K562 (cell line): ENCODE data around the gene RCC1. TPM values are rescaled to one million over a fixed set of nuclear protein-coding genes. Genes with fewer than 3 reads are reported as not detected.

ENCODE experiments used
- ARNT ChIP-seq, 2 experiments: fragments of 450-650 bp; IDR thresholded peaks; 2 replicates each; pipeline ENCODE4 v1.6.1; 2016; ENCODE audit warnings: mild to moderate bottlenecking in 1 of 2
- ATF7 ChIP-seq: fragments of 450-650 bp; IDR thresholded peaks from 2 replicates; pipeline ENCODE4 v1.7.1; 2014; ENCODE audit warnings: mild to moderate bottlenecking, moderate library complexity
- CBX1 ChIP-seq: sonication (generic); IDR thresholded peaks from 2 replicates; pipeline ENCODE4 v1.6.1; 2016; ENCODE audit warnings: antibody characterized with exemption, low read depth, mild to moderate bottlenecking
- CHCHD3 ChIP-seq: fragments of 250-450 bp; sonication (Bioruptor Pico); IDR thresholded peaks from 2 replicates; pipeline ENCODE4 v2.1.2; 2022; ENCODE audit warnings: mild to moderate bottlenecking
- ELF1 ChIP-seq: fragments of 200-800 bp; sonication (Bioruptor generic); IDR thresholded peaks from 2 replicates; pipeline ENCODE4 v1.6.1; 2016; ENCODE audit warnings: missing genetic modification characterization, missing compliant biosample characterization
- FOXA3 ChIP-seq, 2 experiments: fragments of 450-650 bp in 1 of 2; sonication (generic) in 1 of 2; formaldehyde crosslinking; IDR thresholded peaks in 1 of 2; conservative IDR thresholded peaks in 1 of 2; 2 replicates each; pipeline versions ENCODE4 v1.4.0 to v1.8.0; 2020 to 2022; ENCODE audit warnings: mild to moderate bottlenecking in 2 of 2, missing genetic modification reagents in 1 of 2
- FOXM1 ChIP-seq, 2 experiments: fragments of 450-650 bp in 1 of 2; sonication (generic) in 1 of 2; formaldehyde crosslinking in 1 of 2; IDR thresholded peaks; 2 replicates each; pipeline versions ENCODE4 v1.6.1 to v1.9.0; 2017 to 2022; ENCODE audit warnings: low read depth in 2 of 2, mild to moderate bottlenecking in 2 of 2, missing genetic modification reagents in 1 of 2, moderate library complexity in 1 of 2
- HDAC1 ChIP-seq, 2 experiments: fragments of 450-650 bp; IDR thresholded peaks; 2 replicates each; pipeline ENCODE4 v1.6.1; 2016 to 2017; ENCODE audit warnings: inconsistent platforms in 1 of 2, mild to moderate bottlenecking in 1 of 2, moderate library complexity in 1 of 2
- HDAC3 ChIP-seq: fragments of 450-650 bp; IDR thresholded peaks from 2 replicates; pipeline ENCODE4 v1.6.1; 2018; ENCODE audit warnings: borderline replicate concordance, mild to moderate bottlenecking, moderate library complexity; ENCODE audit not compliant: partially characterized antibody
- HMG20B ChIP-seq: fragments of 250-450 bp; sonication (Bioruptor Pico); IDR thresholded peaks from 2 replicates; pipeline ENCODE4 v1.5.0; 2021; ENCODE audit warnings: mild to moderate bottlenecking
- PRDM10 ChIP-seq: fragments of 450-650 bp; IDR thresholded peaks from 2 replicates; pipeline ENCODE4 v1.6.1; 2018; ENCODE audit not compliant: partially characterized antibody
- SAFB ChIP-seq: fragments of 200-400 bp; formaldehyde crosslinking; IDR thresholded peaks from 2 replicates; pipeline ENCODE4 v1.6.1; 2017; ENCODE audit warnings: low read depth, low read length, borderline replicate concordance
- SIRT6 ChIP-seq: IDR thresholded peaks from one replicate; pipeline ENCODE4 v1.6.1; 2012; ENCODE audit warnings: low read depth, mild to moderate bottlenecking, control low read depth, inconsistent platforms, low read length, moderate library complexity
- SMARCA5 ChIP-seq: fragments of 450-650 bp; IDR thresholded peaks from 2 replicates; pipeline ENCODE4 v1.6.1; 2016
- ZBTB7A ChIP-seq: IDR thresholded peaks from 2 replicates; pipeline ENCODE4 v1.6.1; 2011; ENCODE audit warnings: low read depth, mild to moderate bottlenecking, low read length, moderate library complexity, borderline replicate concordance; ENCODE audit not compliant: control insufficient read depth
- ZNF311 ChIP-seq: fragments of 250-450 bp; sonication (Bioruptor Pico); IDR thresholded peaks from 2 replicates; pipeline ENCODE4 v1.4.0; 2020; ENCODE audit warnings: mild to moderate bottlenecking, moderate library complexity
- ZNF77 ChIP-seq: fragments of 250-450 bp; sonication (Bioruptor Pico); IDR thresholded peaks from 2 replicates; pipeline ENCODE4 v1.5.0; 2020
- polyA plus RNA-seq, 8 experiments: library from polyadenylated mRNA; depleted of rRNA in 4 of 8; stranded (reverse) in 5 of 8; unstranded in 3 of 8; fragments of >200 nt; fragmentation: Nextera tagmentation in 2 of 8; fragmentation: Illumina TruSeq in 1 of 8; extraction: Ambion mirVana in 2 of 8; extraction: Trizol in 1 of 8; gene quantifications; 2 replicates each; pipeline versions ENCODE4 v1.2.1 to v1.2.3, GENCODE V29; 2011 to 2014; ENCODE audit warnings: inconsistent platforms in 1 of 8, missing spikeins in 1 of 8
- total RNA-seq, 7 experiments: library from RNA; depleted of rRNA in 6 of 7; stranded (reverse); fragments of >200 nt in 6 of 7; fragmentation: Illumina TruSeq in 2 of 7; extraction: Trizol in 2 of 7; gene quantifications; 2 replicates each; pipeline versions ENCODE4 v1.2.1 to v1.2.3, GENCODE V29; 2011 to 2021; ENCODE audit warnings: low replicate concordance in 1 of 7
- TF ChIP-seq, protein P1 (sequence below), 3 experiments: fragments of 200-800 bp in 1 of 3; fragments of 250-450 bp in 1 of 3; fragments of 450-650 bp in 1 of 3; sonication (Bioruptor Pico) in 1 of 3; sonication (Bioruptor generic) in 1 of 3; formaldehyde crosslinking in 1 of 3; IDR thresholded peaks; 2 replicates each; pipeline versions ENCODE4 v1.6.1 to v1.8.0; 2016 to 2022; ENCODE audit warnings: mild to moderate bottlenecking in 2 of 3, missing genetic modification characterization in 2 of 3, missing compliant biosample characterization in 1 of 3, moderate library complexity in 1 of 3
- TF ChIP-seq, protein P2 (sequence below): sonication (generic); IDR thresholded peaks from 2 replicates; pipeline ENCODE4 v1.6.1; 2016

RCC1 gene
- total and polyA plus RNA-seq, 9 of the 15 experiments (the other 6 are each of a cell fraction or from before 2014, with no cell fraction given) = 16.4 to 202 (median 107) TPM

DNA sequence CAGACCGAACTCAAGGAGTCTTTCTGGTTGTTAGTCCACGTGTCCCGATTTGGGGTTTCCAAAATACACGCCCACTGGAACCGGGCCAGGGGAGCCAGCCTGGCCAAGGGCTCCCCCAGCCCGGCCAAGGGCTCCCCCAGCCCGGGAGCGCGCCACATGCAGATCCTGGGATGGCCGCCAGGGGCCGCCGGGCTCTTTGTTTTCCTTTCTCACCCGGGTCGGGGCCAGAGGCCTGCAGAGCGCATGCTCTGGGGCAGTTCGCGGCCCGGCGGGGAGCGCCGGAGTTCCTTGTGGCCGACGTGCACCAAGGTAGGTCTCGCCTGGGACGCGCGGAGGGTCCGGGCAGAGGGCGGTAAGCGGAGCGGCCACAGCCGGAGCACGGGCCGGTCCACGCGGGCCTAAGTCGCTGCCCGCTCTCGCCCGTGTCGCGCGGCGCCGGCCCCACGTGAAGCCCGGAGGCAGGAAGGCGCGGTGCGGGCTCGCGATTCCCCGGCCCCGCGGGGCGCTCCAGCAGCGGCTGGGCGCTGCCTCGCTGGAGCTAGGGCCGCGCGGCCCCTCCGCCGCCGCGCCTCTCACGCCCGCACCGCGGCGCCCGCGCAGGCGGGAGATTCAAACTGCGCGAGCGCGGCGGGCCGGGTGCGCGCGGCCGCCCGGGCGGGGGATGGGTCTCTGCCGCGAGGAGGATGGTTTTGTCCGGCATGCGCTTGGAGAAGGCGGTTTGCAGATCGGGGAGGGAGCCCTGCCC is 12.3 kb downstream of the RCC1 start (continued):
- TF ChIP-seq, protein P1, sequence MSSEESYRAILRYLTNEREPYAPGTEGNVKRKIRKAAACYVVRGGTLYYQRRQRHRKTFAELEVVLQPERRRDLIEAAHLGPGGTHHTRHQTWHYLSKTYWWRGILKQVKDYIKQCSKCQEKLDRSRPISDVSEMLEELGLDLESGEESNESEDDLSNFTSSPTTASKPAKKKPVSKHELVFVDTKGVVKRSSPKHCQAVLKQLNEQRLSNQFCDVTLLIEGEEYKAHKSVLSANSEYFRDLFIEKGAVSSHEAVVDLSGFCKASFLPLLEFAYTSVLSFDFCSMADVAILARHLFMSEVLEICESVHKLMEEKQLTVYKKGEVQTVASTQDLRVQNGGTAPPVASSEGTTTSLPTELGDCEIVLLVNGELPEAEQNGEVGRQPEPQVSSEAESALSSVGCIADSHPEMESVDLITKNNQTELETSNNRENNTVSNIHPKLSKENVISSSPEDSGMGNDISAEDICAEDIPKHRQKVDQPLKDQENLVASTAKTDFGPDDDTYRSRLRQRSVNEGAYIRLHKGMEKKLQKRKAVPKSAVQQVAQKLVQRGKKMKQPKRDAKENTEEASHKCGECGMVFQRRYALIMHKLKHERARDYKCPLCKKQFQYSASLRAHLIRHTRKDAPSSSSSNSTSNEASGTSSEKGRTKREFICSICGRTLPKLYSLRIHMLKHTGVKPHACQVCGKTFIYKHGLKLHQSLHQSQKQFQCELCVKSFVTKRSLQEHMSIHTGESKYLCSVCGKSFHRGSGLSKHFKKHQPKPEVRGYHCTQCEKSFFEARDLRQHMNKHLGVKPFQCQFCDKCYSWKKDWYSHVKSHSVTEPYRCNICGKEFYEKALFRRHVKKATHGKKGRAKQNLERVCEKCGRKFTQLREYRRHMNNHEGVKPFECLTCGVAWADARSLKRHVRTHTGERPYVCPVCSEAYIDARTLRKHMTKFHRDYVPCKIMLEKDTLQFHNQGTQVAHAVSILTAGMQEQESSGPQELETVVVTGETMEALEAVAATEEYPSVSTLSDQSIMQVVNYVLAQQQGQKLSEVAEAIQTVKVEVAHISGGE (CRISPR knock-in tag; IDR thresholded peaks at IDR 0.05) = peak in 2 of 3 experiments; percentile 55 to 73; a peak in 3 of 6 replicates
- TF ChIP-seq HDAC1 (IDR thresholded peaks at IDR 0.05) = no peak
- TF ChIP-seq PRDM10 = peak; percentile 64
- TF ChIP-seq, protein P2, sequence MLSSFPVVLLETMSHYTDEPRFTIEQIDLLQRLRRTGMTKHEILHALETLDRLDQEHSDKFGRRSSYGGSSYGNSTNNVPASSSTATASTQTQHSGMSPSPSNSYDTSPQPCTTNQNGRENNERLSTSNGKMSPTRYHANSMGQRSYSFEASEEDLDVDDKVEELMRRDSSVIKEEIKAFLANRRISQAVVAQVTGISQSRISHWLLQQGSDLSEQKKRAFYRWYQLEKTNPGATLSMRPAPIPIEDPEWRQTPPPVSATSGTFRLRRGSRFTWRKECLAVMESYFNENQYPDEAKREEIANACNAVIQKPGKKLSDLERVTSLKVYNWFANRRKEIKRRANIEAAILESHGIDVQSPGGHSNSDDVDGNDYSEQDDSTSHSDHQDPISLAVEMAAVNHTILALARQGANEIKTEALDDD = no peak
- no peak for TF ChIP-seq HDAC3
- no peak for TF ChIP-seq SIRT6
- TF ChIP-seq ZNF77 (CRISPR knock-in tag) = no peak; the same call in 1 of the 2 replicates
- peak; percentile 48; the same call in 1 of the 2 replicates for TF ChIP-seq CHCHD3
- TF ChIP-seq ZNF311 = no peak
- TF ChIP-seq ZBTB7A = peak; percentile 59; the same call in 1 of the 2 replicates
- peak; percentile 89 for TF ChIP-seq SAFB
- no peak for TF ChIP-seq SMARCA5
- peak; percentile 87 for TF ChIP-seq CBX1
- TF ChIP-seq ELF1 (tag) = 0 out of 2 replicates have a peak, but pooled peaks have one; percentile 7
- TF ChIP-seq ATF7 = peak; percentile 76
- no peak for TF ChIP-seq HMG20B (CRISPR knock-in tag)
- TF ChIP-seq FOXA3 (CRISPR knock-in tag; conservative IDR thresholded peaks at IDR 0.05 in 1 of 2, IDR thresholded peaks at IDR 0.05 in 1 of 2) = 0 out of 4 replicates have a peak, but pooled peaks have one; percentile 9 to 53
- no peak for TF ChIP-seq ARNT (IDR thresholded peaks at IDR 0.05)
- TF ChIP-seq FOXM1 (IDR thresholded peaks at IDR 0.05; ENCODE audit: low read depth) = peak; percentile 15; the same call in 1 of the 2 replicates
- peak; percentile 75 for TF ChIP-seq FOXM1 (CRISPR knock-in tag; IDR thresholded peaks at IDR 0.05; ENCODE audit: low read depth)
